ENCODE results near the gene MEGF8. TPM values are rescaled to one million over a fixed set of nuclear protein-coding genes. Genes with fewer than 3 reads are reported as not detected.

Gene MEGF8
- total and polyA plus RNA-seq, 2 of the 8 experiments (the other 6 are each of a cell fraction or from before 2014, with no cell fraction given), result 13.0 to 23.7 TPM

- no peak for TF ChIP-seq ATF3 (IDR thresholded peaks at IDR 0.05; ENCODE audit: insufficient read depth, low read depth, low read length)
- no peak for TF ChIP-seq EZH2 (IDR thresholded peaks at IDR 0.05; ENCODE audit: low read depth, low read length, severe bottlenecking)
- TF ChIP-seq CEBPB (IDR thresholded peaks at IDR 0.05; ENCODE audit: low read depth, low read length), result no peak
- no peak for TF ChIP-seq HDAC6 (IDR thresholded peaks at IDR 0.05; ENCODE audit: low read depth, low read length)
Observed at GRCh38 chr19:42368765-42369164, 43.3 kb downstream of the MEGF8 start (continued).
